Measurements from ENCODE around the gene DIP2C. TPM values are rescaled to one million over a fixed set of nuclear protein-coding genes. Genes with fewer than 3 reads are reported as not detected.

Gene DIP2C
- polyA plus RNA-seq, 3 donors, result 0.11 TPM; not detected in 2

DNA sequence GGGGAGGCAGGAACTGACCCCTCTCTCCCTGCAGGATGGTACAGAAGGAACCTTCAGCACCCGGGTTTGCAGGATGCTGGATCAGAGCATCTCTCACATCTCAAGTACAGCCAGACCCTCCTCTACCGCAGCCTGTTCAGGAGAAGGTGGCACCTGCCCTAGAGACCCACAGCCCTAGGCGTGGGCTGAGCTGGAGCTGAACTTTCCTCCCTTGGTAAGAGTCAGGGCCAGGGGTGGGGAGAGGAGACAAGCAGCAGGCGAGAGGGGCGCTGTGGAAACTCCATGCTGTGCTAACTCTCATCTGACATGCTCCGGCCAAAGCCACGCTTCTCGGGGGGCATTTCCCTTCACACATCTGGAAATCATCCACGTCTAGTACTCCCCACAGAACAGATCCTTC lies 154.4 kb downstream of the DIP2C start:
- H3K27me3 Mint-ChIP-seq (ENCODE audit: low read depth in 3 of 3), result peaks cover 6 to 22% (median 8%) of the 10 kb centered on the region in 3 donors

DNA sequence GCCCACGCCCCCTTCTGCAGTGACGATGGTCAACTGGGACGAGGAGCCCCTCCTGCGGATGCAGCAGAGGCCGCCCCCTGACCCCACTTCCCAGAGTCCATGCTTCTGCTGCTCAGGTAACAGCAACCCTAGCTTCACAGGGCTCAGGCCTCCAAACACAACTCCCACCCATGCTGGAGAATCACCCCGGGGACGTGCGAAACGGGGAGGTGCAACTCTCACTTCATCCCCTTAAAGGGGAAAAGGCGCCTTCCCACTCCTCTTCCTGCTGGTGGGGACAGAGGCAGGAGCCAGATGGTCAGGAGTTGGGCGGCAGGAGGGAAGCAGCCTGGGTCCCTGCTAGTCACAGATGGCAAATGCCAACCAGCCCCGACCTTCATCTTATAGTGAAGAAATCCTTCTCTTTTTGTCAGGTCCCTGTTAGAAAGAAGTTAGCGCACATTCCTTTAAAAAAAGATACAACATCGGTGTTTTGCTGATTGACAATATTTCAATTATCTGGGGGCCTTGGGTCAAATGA lies 155.4 kb downstream of the DIP2C start:
- Histone ChIP-seq H3K4me2 (replicated peaks; ENCODE audit: extremely low read depth, low read length, poor library complexity, severe bottlenecking) (no peak overlapping the region), H3K9me3 (replicated peaks in 1 of 2; ENCODE audit: control insufficient read depth in 1 of 2, insufficient read depth in 1 of 2, low read length in 2 of 2) (no peaks in the 10 kb centered on the region), H3K9ac (ENCODE audit: insufficient read depth, low read length, poor library complexity, severe bottlenecking) (no peak overlapping the region), H3K27ac (ENCODE audit: low read depth in 1 of 2, low read length in 2 of 2) (no peak overlapping the region), H3K4me3 (replicated peaks in 1 of 3; ENCODE audit: low read depth in 2 of 3, low read length in 3 of 3) (no peak overlapping the region), H3K79me2 (ENCODE audit: insufficient read depth, low read length) (no peaks in the 10 kb centered on the region), H2AFZ (ENCODE audit: insufficient read depth, low read depth, low read length, poor library complexity, severe bottlenecking) (no peak overlapping the region), H4K20me1 (ENCODE audit: insufficient read depth, low read length) (no peaks in the 10 kb centered on the region), H3K4me1 (ENCODE audit: control insufficient read depth in 1 of 2, insufficient read depth in 2 of 2, low read length in 2 of 2) (no peaks in the 10 kb centered on the region), H3K27me3 (ENCODE audit: control insufficient read depth in 2 of 2, insufficient read depth in 2 of 2, low read length in 2 of 2) (no peaks in the 10 kb centered on the region), H3K36me3 (replicated peaks in 1 of 2; ENCODE audit: control insufficient read depth in 1 of 2, insufficient read depth in 2 of 2, low read length in 2 of 2) (no peaks in the 10 kb centered on the region)
- intact Hi-C loops (cut with micrococcal nuclease), result no loop called here
- 75% methylated on average over 4 of the region's 14 CpGs for WGBS (ENCODE audit: insufficient coverage)
- Mint-ChIP-seq H3K9me3 (peaks cover 0 to 2% (median 0%) of the 10 kb centered on the region in 7 donors), H3K4me3 (no peak overlapping the region), H3K27ac (no peak overlapping the region), H3K4me1 (no peaks in the 10 kb centered on the region), H3K27me3 (ENCODE audit: low read depth in 3 of 3) (peaks cover 6 to 22% (median 8%) of the 10 kb centered on the region in 3 donors), H3K36me3 (no peaks in the 10 kb centered on the region)
- TF ChIP-seq, protein P1, sequence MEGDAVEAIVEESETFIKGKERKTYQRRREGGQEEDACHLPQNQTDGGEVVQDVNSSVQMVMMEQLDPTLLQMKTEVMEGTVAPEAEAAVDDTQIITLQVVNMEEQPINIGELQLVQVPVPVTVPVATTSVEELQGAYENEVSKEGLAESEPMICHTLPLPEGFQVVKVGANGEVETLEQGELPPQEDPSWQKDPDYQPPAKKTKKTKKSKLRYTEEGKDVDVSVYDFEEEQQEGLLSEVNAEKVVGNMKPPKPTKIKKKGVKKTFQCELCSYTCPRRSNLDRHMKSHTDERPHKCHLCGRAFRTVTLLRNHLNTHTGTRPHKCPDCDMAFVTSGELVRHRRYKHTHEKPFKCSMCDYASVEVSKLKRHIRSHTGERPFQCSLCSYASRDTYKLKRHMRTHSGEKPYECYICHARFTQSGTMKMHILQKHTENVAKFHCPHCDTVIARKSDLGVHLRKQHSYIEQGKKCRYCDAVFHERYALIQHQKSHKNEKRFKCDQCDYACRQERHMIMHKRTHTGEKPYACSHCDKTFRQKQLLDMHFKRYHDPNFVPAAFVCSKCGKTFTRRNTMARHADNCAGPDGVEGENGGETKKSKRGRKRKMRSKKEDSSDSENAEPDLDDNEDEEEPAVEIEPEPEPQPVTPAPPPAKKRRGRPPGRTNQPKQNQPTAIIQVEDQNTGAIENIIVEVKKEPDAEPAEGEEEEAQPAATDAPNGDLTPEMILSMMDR (IDR thresholded peaks at IDR 0.05), result no peak
- DNase-seq, result no peak

More for the DNA sequence above, 154.4 kb downstream of the DIP2C start:
- no peak overlapping the region for H3K4me3 ChIP-seq (replicated peaks in 1 of 3; ENCODE audit: low read depth in 2 of 3, low read length in 3 of 3)
- no peaks in the 10 kb centered on the region for H3K36me3 Mint-ChIP-seq
- H3K27me3 ChIP-seq (ENCODE audit: control insufficient read depth in 2 of 2, insufficient read depth in 2 of 2, low read length in 2 of 2), result peaks cover 0 to 4% of the 10 kb centered on the region in 2 donors
- 100% methylated on average over 1 of the region's 9 CpGs for WGBS (ENCODE audit: insufficient coverage)
- H3K4me2 ChIP-seq (replicated peaks; ENCODE audit: extremely low read depth, low read length, poor library complexity, severe bottlenecking), result no peak overlapping the region
- no peak overlapping the region for H3K27ac Mint-ChIP-seq
- H3K79me2 ChIP-seq (ENCODE audit: insufficient read depth, low read length), result no peaks in the 10 kb centered on the region
- TF ChIP-seq, protein P1 (IDR thresholded peaks at IDR 0.05), result no peak
- no peak overlapping the region for H3K27ac ChIP-seq (ENCODE audit: low read depth in 1 of 2, low read length in 2 of 2)
- intact Hi-C loops (cut with micrococcal nuclease), result no loop called here
- H3K4me1 ChIP-seq (ENCODE audit: control insufficient read depth in 1 of 2, insufficient read depth in 2 of 2, low read length in 2 of 2), result no peaks in the 10 kb centered on the region
- H3K36me3 ChIP-seq (replicated peaks in 1 of 2; ENCODE audit: control insufficient read depth in 1 of 2, insufficient read depth in 2 of 2, low read length in 2 of 2), result no peaks in the 10 kb centered on the region
- peaks cover 0 to 2% (median 0%) of the 10 kb centered on the region in 7 donors for H3K9me3 Mint-ChIP-seq
- no peak for DNase-seq
- no peak overlapping the region for H2AFZ ChIP-seq (ENCODE audit: insufficient read depth, low read depth, low read length, poor library complexity, severe bottlenecking)
- no peak overlapping the region for H3K4me3 Mint-ChIP-seq
- H3K4me1 Mint-ChIP-seq, result no peaks in the 10 kb centered on the region
- no peaks in the 10 kb centered on the region for H3K9me3 ChIP-seq (replicated peaks in 1 of 2; ENCODE audit: control insufficient read depth in 1 of 2, insufficient read depth in 1 of 2, low read length in 2 of 2)
- no peak overlapping the region for H3K9ac ChIP-seq (ENCODE audit: insufficient read depth, low read length, poor library complexity, severe bottlenecking)
- H4K20me1 ChIP-seq (ENCODE audit: insufficient read depth, low read length), result no peaks in the 10 kb centered on the region

Measured in CD14-positive monocyte (primary cell).